MM.1S (cell line): ENCODE measurements around the gene GSTCD.

Experiments
- EZH2 ChIP-seq: fragments of 300-600 bp; sonication (generic); optimal IDR thresholded peaks from 2 replicates; pipeline ENCODE3; 2017; ENCODE audit warnings: low read depth, mild to moderate bottlenecking, antibody characterized with exemption, low read length, mixed read lengths
- TF ChIP-seq, protein P1 (sequence below): fragments of 300-600 bp; sonication (generic); IDR thresholded peaks from 2 replicates; pipeline ENCODE4 v1.5.1; 2016; ENCODE audit warnings: antibody characterized with exemption, low read length, mixed read lengths

DNA sequence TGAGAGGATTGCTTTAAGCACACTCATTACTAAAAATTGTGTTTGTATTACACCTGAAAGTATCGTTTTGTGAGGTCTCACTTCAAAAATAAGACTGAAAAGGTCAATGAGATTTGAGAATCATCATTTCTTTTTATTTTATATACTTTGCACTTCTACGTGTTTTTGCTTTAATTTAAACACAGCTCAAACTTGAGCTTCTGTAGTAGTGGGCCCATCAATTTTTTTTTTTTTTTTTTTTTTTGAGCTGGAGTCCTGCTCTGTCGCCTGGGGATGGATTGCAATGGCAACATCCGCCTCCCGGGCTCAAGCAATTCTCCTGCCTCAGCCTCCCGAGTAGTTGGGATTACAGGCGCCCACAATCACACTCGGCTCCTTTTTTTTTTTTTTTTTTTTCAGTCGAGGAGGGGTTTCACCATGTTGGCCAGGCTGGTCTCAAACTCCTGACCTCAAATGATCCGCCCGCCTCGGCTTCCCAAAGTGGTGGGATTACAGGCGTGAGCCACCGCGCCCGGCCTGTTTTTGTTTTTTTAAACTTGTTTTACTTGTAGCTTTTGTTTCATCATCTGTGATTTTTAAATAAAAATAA, 1.5 kb downstream of the GSTCD start:
- TF ChIP-seq, protein P1, sequence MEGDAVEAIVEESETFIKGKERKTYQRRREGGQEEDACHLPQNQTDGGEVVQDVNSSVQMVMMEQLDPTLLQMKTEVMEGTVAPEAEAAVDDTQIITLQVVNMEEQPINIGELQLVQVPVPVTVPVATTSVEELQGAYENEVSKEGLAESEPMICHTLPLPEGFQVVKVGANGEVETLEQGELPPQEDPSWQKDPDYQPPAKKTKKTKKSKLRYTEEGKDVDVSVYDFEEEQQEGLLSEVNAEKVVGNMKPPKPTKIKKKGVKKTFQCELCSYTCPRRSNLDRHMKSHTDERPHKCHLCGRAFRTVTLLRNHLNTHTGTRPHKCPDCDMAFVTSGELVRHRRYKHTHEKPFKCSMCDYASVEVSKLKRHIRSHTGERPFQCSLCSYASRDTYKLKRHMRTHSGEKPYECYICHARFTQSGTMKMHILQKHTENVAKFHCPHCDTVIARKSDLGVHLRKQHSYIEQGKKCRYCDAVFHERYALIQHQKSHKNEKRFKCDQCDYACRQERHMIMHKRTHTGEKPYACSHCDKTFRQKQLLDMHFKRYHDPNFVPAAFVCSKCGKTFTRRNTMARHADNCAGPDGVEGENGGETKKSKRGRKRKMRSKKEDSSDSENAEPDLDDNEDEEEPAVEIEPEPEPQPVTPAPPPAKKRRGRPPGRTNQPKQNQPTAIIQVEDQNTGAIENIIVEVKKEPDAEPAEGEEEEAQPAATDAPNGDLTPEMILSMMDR, result no peak
- no peak for TF ChIP-seq EZH2
